NCI-H774 (cell line): Measurements from ENCODE around the gene EMC6.
"Not testable (repeated sequence)": the region's sequence is repeated elsewhere in the genome, so short reads cannot be mapped to it uniquely, and the experiment has no call there.

ENCODE experiments used
- DNase-seq: peaks from one replicate; lab custom pipeline; 2025; lab: John Stamatoyannopoulos, UW

Gene EMC6

DNA sequence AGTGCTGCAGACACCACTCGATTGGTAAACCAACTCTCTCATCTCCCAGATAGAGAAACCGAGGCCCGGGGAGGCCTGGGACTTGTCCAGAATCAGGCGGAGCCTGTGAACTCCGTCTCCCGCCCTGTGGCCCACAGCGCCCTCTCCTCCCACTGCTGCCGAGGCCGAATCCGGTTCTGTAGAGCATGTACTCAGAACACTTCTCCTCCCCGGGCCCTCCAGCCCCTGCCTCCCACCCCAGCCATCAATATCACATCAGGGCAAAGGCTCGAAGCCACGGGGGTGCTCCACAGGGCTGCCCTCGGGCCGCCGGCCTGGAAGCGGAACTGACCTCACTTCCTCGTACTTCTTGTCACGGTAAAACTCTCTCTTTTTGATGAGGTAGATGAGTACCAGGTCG lies 13.0 kb downstream of the EMC6 start:
- DNase-seq, result no peak

DNA sequence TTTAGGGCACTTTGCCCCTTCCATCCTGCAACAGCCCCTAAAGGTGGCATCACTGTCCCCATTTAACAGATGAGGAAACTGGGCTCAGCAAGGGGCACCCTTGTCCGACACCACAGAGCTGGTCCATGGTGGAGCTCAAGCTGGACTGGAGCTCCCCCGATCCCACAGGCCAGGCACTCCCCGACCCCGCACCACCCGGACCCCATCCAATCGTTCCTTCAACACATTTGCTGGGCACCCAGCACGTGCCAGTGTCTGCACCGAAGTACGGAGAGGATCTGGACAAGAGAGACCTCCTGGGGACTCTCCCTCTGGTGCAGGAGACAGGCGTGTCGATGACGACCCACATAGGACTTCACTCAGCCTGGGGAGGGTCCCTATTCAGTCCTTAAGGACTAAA lies 13.4 kb downstream of the EMC6 start:
- no peak for DNase-seq

DNA sequence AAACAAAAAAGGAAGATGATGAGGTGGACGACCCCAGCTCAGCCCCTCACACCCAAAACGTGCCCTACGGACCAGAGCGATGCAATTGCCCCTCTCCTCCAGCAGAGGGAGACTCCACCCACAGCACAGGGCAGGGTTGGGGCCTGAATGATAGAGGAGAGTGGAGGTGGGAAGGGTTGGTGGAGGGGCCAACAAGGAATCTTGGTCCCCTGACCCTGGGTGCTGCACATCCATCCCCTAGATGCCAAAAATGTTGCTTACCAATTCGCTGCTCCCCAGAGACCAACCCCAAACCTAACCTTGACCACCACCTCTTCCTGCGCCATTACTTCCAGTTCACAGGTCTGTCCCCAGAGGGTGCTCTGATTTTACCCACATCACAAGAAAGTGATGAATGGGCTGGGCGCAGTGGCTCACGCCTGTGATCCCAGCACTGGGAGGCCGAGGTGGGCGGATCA lies 14.5 kb downstream of the EMC6 start:
- no peak for DNase-seq

DNA sequence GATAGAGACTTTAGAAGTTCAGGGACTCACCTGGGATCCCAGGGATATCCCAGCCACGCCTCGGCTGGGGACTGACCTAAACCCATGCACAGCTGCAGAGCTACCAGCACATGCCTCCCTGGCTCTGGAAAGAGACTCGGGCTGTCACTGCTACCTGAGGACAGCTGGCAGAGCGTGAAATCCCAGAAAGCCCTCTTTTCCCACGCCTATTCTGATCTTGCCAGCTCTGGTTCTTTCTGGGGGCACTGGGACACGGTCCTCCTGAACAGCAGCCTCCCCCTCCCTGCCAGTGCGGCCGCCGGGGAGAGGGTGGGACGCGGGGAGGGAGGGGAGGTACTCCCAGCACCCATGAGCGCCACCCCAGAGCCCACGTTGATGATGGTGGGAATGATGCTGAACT lies 16.6 kb downstream of the EMC6 start:
- no peak for DNase-seq

DNA sequence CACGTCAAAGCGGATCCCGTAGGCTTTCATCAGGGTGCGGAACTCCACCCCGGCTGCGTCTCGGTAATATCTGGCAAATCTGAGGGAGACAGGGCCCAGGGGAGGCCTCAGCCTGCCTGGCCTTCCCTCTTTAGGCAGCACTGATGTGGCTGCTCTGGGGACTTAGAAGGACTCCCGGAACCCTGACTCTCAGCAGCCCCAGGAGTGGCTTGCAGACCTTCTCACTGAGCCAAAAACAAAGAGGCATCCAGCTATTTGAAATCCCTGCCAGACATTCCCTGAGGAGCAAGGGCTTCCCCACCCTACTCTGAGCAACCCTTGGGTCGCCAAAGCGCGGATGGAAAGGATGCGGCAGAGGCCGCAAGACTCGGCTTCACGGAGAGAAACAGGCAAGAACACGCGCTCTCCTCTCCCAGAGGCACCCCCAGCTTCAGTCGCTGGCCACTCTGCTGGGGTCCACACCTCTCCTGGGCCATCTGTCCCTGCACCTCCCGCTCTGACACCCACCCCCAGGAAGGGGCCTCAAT lies 19.5 kb downstream of the EMC6 start:
- no peak for DNase-seq

DNA sequence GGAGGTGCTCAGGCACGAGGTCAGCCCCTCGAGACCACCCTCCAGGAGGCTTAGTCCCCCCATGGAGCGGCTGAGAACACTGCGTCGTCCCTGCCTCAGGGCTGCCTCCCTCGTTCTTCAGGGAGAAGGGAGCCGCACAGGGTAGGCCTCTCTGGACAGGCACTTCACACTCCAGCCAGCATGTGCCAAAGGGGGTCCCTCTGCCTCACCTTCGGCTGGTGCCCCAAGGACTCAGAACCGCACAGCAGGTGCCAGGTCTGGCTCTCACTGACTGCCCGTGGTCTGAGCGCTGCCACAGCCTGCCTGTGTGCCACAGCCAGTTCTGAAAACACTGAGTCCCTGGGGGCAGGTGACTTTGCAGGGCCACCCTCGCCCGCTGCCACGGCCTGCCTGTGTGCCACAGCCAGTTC lies 20.2 kb downstream of the EMC6 start:
- no peak for DNase-seq

DNA sequence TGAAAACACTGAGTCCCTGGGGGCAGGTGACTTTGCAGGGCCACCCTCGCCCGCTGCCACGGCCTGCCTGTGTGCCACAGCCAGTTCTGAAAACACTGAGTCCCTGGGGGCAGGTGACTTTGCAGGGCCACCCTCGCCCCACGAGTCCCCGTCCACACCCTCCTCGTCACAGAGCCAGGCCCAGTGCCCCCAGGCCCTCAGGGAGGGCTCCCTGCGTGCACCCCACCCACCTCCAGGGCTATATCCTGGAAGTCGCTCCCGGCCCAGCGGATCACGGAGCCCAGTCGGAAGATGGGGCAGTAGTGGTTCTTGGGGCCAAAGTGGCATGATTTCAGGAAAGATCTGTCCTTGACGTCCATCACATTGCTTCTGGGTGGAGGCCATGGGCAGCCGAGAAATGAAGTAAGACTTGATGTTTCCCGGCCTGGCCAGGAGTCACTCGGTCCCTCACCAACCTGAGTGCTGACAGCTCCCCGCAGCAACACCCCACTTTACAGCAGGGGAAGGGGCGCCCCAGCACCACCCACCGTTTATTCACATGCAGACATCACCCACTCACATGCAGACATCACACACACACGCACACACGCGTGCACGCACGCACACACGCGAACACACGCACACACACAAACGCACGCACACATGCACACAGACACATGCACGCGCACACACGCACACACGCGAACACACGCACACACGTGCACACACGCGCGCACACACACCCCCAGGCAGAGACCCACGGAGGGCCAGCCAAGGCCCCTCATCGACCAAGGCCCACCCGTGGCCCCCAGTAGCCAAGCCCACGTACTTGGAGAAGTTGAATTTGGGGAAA lies 20.9 kb downstream of the EMC6 start:
- no peak for DNase-seq

DNA sequence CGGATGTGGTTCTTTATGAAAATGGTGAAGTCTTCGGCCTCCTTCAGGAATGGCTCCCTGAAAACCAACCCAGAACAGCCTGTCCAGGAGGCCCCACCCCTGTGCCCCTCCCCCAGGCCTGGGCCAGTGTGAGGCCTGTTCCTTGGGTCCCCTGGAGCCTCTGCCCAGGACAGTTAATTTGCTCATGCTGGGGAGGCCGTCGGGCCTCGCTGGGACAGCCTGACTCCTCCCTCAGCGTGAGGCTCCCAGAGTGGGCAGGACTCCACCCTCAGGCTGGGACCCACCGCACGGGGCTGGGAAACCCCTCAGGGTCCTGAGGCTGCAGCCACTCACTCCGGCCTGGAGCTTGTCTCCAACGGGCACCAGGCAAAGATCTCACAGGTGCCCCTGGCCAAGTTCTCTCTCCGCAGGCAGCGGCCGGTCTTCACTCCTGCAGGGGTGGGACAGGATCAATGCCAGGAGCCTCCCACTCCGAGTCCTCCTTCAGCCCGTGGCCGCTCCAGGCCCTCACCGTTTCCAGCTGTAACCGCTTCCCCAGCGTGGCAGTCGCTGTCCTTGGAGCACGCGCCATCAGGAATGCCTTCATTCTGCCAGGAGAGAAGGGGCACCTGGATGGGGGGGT lies 21.6 kb downstream of the EMC6 start:
- no peak for DNase-seq

GRCh38 chr17:3691617-3692067 lies 23.0 kb downstream of the EMC6 start:
- no peak for DNase-seq

DNA sequence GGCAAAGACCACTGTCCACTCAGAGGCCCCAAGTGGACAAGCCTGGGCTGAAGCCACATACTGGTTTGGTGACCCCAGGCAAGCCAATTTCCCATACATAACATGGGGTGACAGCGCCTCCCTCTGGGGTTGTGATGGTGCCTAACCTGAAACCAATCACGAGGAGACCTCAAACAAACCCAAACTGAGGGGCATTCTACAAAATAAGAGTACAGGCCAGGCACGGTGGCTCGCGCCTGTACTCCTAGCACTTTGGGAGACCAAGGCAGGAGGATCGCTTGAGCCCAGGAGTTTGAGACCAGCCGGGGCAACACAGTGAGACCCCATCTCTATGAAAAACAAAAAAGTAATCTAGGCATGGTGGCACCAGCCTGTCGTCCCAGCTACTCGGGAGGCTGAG lies 23.7 kb downstream of the EMC6 start:
- no peak for DNase-seq

DNA sequence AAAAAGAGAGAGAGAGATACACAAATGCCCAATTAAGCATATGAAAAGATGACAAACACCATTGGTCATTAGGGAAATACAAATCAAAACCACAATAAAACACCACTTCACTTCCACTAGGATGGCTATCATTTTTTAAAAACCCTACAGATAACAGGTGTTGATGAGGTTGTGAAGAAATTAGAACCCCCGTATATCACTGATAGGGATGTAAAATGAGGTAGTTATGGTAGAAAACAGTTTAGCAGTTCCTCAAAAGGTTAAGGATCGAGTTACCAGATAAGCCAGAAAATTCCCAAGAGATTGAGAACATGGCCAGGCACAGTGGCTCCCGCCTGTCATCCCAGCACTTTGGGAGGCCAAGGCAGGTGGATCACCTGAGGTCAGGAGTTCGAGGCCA lies 24.5 kb downstream of the EMC6 start:
- DNase-seq, result no peak

GRCh38 chr17:3693829-3694231 lies 25.2 kb downstream of the EMC6 start:
- DNase-seq, result no peak

DNA sequence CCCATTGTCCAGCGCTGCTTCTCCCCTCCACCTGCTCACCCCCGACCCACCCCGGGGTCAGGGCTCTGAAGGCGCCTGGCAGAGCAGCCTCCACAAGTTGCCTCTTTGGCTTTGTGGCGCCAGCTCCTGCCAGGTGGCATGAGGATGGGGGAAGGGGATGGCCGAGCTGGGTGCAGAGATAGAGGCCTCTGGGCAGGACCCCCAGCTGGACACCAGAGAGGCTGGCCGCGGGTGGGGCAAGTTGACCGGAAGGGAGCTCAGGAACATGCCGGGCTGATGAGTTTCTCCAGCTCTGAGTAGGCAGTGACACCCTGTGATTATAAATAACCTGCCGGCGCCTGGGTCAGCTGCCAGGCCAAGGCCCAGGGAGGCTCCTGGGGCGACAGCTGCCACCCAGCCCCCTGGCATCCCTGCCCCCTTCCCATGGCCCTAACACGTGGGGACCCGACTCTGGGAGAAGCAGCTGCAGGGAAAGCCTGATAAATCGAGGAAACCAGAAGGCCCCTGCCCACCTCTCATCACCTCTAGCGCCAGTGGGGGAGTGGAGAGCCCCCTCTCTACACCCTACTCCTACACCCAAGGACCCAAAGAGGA lies 26.6 kb downstream of the EMC6 start:
- no peak for DNase-seq

- no peak for DNase-seq
Observed at GRCh38 chr17:3695723-3696411, 27.3 kb downstream of the EMC6 start, which contains the start of gene P2RX5. TSS of gene P2RX5 (minus strand) at chr17:3696155. CDS start at chr17:3696005, 150 bp downstream.

GRCh38 chr17:3697103-3697476 lies 28.5 kb downstream of the EMC6 start:
- no peak for DNase-seq

DNA sequence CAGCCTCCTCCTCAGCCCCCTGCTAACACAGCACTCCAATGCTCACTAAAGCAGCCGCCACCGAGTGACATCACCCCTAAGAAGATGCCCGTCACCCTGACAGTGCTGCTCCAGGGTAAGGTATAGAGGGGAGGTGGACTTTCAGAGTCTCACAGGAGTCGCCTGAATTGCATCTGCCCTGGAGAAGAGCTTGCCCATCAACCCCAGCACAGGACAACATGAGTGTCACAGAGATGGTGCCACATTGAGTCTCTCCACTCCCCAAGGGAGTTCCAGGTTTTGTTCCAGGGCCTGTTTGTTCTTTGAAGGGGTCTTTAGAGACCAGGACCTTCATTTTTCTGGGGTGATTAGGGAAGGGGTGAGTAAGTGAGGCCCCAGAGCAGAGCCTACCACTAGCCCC lies 29.5 kb downstream of the EMC6 start:
- no peak for DNase-seq

- DNase-seq, result no peak
Observed at GRCh38 chr17:3699951-3700350, 31.3 kb downstream of the EMC6 start.

GRCh38 chr17:3702041-3702539 lies 33.5 kb downstream of the EMC6 start:
- DNase-seq, result not testable (repeated sequence)

- no peak for DNase-seq
Observed at GRCh38 chr17:3704931-3705717, 36.5 kb downstream of the EMC6 start.

DNA sequence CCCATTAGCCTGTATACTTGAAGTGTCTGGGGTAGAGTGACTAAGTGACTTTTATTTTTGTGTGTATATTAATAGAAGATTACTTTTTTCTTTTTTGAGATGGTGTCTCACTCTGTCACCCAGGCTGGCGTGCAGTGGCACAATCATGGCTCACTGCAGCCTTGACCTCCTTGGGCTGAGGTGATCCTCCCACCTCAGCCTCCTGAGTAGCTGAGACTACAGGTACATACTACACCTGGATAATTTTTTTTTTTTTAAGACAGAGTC lies 37.0 kb downstream of the EMC6 start:
- not testable (repeated sequence) for DNase-seq

GRCh38 chr17:3708366-3708765 lies 39.8 kb downstream of the EMC6 start:
- DNase-seq, result no peak
